Hepatocyte (in vitro differentiated cells): ENCODE data around the gene GRK6.

Source experiments
- EZH2 ChIP-seq: fragments of 200-600 bp; sonication (generic); IDR thresholded peaks from 2 replicates; pipeline ENCODE4 v1.6.1; 2016; ENCODE audit warnings: antibody characterized with exemption, mild to moderate bottlenecking, borderline replicate concordance
- TF ChIP-seq, protein P1 (sequence below): fragments of 200-600 bp; sonication (generic); IDR thresholded peaks from 2 replicates; pipeline ENCODE4 v1.5.1; 2016; ENCODE audit warnings: antibody characterized with exemption, mild to moderate bottlenecking; ENCODE audit not compliant: poor library complexity

DNA sequence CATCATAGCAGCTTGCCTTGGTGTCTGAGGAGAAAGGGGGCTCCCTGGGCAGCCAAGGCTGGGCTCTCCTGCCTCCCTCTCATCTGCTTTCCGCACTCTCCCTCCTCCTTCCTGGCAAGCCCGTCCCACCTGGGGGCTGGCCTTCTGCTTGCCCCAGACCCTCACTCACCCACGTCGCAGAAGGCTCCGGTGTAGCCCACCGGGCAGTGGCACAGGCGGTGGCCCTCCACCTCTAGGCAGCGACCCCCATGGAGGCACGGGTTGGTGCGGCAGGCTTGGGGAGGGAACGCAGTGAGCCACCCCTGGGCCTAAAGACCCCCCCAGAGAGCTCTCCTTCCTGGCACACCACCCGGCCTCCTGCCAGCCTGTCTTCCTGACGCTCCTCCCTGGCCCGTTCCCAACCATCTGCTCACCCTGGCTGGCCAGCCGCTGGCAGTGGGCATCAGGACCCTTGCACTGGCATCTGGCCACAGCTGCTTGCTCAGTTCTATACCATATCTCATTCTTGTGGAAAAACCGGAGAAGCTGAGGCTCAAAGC lies 21.8 kb upstream of the GRK6 start:
- TF ChIP-seq, protein P1, sequence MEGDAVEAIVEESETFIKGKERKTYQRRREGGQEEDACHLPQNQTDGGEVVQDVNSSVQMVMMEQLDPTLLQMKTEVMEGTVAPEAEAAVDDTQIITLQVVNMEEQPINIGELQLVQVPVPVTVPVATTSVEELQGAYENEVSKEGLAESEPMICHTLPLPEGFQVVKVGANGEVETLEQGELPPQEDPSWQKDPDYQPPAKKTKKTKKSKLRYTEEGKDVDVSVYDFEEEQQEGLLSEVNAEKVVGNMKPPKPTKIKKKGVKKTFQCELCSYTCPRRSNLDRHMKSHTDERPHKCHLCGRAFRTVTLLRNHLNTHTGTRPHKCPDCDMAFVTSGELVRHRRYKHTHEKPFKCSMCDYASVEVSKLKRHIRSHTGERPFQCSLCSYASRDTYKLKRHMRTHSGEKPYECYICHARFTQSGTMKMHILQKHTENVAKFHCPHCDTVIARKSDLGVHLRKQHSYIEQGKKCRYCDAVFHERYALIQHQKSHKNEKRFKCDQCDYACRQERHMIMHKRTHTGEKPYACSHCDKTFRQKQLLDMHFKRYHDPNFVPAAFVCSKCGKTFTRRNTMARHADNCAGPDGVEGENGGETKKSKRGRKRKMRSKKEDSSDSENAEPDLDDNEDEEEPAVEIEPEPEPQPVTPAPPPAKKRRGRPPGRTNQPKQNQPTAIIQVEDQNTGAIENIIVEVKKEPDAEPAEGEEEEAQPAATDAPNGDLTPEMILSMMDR: no peak
- TF ChIP-seq EZH2: no peak
